Measurements from ENCODE around the gene CPNE5. TPM values are rescaled to one million over a fixed set of nuclear protein-coding genes. Genes with fewer than 3 reads are reported as not detected.
A peak's percentile ranks its signal among the peaks of the same experiment; 100 is the strongest.

The CPNE5 gene
- total RNA-seq, 4 donors from 2014 or later = 3.0 to 8.3 (median 3.3) TPM; not detected in 1

DNA sequence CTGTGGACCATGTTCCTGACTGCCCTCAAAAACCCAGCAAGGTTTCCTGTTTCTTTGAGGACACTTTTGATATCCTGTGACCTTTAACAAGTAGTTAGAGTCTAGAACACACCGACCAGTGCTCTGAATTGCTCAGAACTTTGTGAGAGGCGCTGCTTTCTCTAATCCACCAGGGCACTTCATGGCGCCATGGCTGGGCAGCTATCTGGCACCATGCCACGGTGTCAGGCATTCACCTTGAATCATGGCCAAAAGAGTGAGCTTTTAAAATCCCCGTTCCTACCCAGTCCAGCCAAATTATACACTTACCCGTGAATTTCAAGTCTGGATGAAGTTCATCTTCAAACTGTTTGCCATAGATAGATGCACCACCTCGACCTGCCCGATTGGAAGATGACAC, 17.0 kb upstream of the CPNE5 start:
- H3K4me1 ChIP-seq = peaks cover 0 to 8% (median 0%) of the 10 kb centered on the region in 4 donors
- H3K36me3 ChIP-seq = no peaks in the 10 kb centered on the region
- in situ Hi-C loops (cut with MboI; ENCODE audit: low pct_ligation_motif_present in 1 of 4, low pct_unique_long_range_greater_than_20kb in 1 of 4, low sequenced_read_pairs in 3 of 4) = no loop called here
- intact Hi-C loops (cut with DNase I; ENCODE audit: low total_unique reads) = no loop called here
- H3K27ac ChIP-seq = no peak overlapping the region
- H3K9me3 ChIP-seq = no peaks in the 10 kb centered on the region
- no peak for DNase-seq
- H3K27me3 ChIP-seq = no peaks in the 10 kb centered on the region
- WGBS, 2 donors (ENCODE audit: low coverage in 1 of 2) = 82% methylated on average over 8 of the region's 8 CpGs; no CpG with 5 or more reads in 1 of the 2 donors
- TF ChIP-seq POLR2AphosphoS5 (IDR thresholded peaks at IDR 0.05) (no peak), EP300 (IDR thresholded peaks at IDR 0.05; ENCODE audit: low read depth) (no peak), POLR2A (IDR thresholded peaks at IDR 0.05) (no peak)
- TF ChIP-seq, protein P1, sequence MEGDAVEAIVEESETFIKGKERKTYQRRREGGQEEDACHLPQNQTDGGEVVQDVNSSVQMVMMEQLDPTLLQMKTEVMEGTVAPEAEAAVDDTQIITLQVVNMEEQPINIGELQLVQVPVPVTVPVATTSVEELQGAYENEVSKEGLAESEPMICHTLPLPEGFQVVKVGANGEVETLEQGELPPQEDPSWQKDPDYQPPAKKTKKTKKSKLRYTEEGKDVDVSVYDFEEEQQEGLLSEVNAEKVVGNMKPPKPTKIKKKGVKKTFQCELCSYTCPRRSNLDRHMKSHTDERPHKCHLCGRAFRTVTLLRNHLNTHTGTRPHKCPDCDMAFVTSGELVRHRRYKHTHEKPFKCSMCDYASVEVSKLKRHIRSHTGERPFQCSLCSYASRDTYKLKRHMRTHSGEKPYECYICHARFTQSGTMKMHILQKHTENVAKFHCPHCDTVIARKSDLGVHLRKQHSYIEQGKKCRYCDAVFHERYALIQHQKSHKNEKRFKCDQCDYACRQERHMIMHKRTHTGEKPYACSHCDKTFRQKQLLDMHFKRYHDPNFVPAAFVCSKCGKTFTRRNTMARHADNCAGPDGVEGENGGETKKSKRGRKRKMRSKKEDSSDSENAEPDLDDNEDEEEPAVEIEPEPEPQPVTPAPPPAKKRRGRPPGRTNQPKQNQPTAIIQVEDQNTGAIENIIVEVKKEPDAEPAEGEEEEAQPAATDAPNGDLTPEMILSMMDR (IDR thresholded peaks at IDR 0.05) = no peak
- no peak overlapping the region for H3K4me3 ChIP-seq

- H3K4me1 ChIP-seq = peaks cover 0 to 8% (median 0%) of the 10 kb centered on the region in 4 donors
- no peak for DNase-seq
- H3K27me3 ChIP-seq = no peaks in the 10 kb centered on the region
- intact Hi-C loops (cut with DNase I; ENCODE audit: low total_unique reads) (no loop called here), in situ Hi-C loops (cut with MboI; ENCODE audit: low pct_ligation_motif_present in 1 of 4, low pct_unique_long_range_greater_than_20kb in 1 of 4, low sequenced_read_pairs in 3 of 4) (no loop called here)
- no peak overlapping the region for H3K4me3 ChIP-seq
- H3K9me3 ChIP-seq = no peaks in the 10 kb centered on the region
- H3K27ac ChIP-seq = no peak overlapping the region
- no peaks in the 10 kb centered on the region for H3K36me3 ChIP-seq
- WGBS, 2 donors (ENCODE audit: low coverage in 1 of 2) = 91 to 100% methylated on average over 1 to 10 of the region's 10 CpGs
- no peak for TF ChIP-seq POLR2AphosphoS5 (IDR thresholded peaks at IDR 0.05)
- TF ChIP-seq EP300 (IDR thresholded peaks at IDR 0.05; ENCODE audit: low read depth) = no peak
- no peak for TF ChIP-seq POLR2A (IDR thresholded peaks at IDR 0.05)
- TF ChIP-seq, protein P1 (IDR thresholded peaks at IDR 0.05) = no peak
Observed at GRCh38 chr6:36855750-36856149, 16.5 kb upstream of the CPNE5 start.

DNA sequence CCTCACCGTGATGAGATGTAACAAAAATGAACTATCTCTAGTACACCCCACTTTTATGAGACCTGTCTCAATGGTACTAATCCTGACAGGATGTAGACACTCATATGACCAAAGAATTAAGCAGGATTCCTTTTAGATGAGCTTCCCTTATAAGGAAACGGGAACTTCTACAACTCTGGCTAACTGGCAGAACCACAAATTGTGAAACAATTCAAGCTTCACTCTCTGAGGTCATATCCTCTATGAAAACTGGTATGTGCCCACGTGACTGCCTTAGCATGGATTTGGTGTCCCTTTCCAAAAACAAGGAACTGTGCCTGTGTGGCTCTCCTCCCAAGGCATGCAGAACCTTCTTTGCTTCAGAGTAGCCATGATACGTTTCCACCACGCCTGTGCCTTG, 14.1 kb upstream of the CPNE5 start:
- Histone ChIP-seq H3K9me3 (no peaks in the 10 kb centered on the region), H3K4me1 (peaks cover 0 to 17% (median 10%) of the 10 kb centered on the region in 4 donors), H3K4me3 (no peak overlapping the region), H3K27me3 (no peaks in the 10 kb centered on the region), H3K27ac (peak overlapping the region in 3 of 4 donors; percentile 18 to 63 (median 49)), H3K36me3 (no peaks in the 10 kb centered on the region)
- in situ Hi-C loops (cut with MboI; ENCODE audit: low pct_ligation_motif_present in 1 of 4, low pct_unique_long_range_greater_than_20kb in 1 of 4, low sequenced_read_pairs in 3 of 4) = loop anchor here in 2 of 4 donors (5.0 kb wide), 1 partner anchor 86 kb away; no protein-coding TSS in a partner anchor
- WGBS, 2 donors (ENCODE audit: low coverage in 1 of 2) = 74 to 82% methylated on average over 2 to 5 of the region's 5 CpGs
- intact Hi-C loops (cut with DNase I; ENCODE audit: low total_unique reads) = no loop called here
- TF ChIP-seq POLR2AphosphoS5 (IDR thresholded peaks at IDR 0.05) = peak in 1 of 3 donors; percentile 29
- TF ChIP-seq, protein P1 (IDR thresholded peaks at IDR 0.05) = no peak
- no peak for DNase-seq

GRCh38 chr6:36852481-36853147, 13.4 kb upstream of the CPNE5 start:
- Histone ChIP-seq H3K4me1 (peaks cover 0 to 22% (median 14%) of the 10 kb centered on the region in 4 donors), H3K4me3 (no peak overlapping the region), H3K9me3 (no peaks in the 10 kb centered on the region), H3K27ac (peak overlapping the region in 3 of 4 donors; percentile 18 to 63 (median 44)), H3K27me3 (no peaks in the 10 kb centered on the region), H3K36me3 (no peaks in the 10 kb centered on the region)
- in situ Hi-C loops (cut with MboI; ENCODE audit: low pct_ligation_motif_present in 1 of 4, low pct_unique_long_range_greater_than_20kb in 1 of 4, low sequenced_read_pairs in 3 of 4) = loop anchor here in 2 of 4 donors (5.0 kb wide), 1 partner anchor 85 kb away; no protein-coding TSS in a partner anchor
- no peak for DNase-seq
- intact Hi-C loops (cut with DNase I; ENCODE audit: low total_unique reads) = no loop called here
- WGBS, 2 donors (ENCODE audit: low coverage in 1 of 2) = 63 to 80% methylated on average over 1 to 4 of the region's 4 CpGs
- TF ChIP-seq, protein P1 (IDR thresholded peaks at IDR 0.05) = no peak
- TF ChIP-seq POLR2A (IDR thresholded peaks at IDR 0.05) (no peak), EP300 (IDR thresholded peaks at IDR 0.05; ENCODE audit: low read depth) (no peak), POLR2AphosphoS5 (IDR thresholded peaks at IDR 0.05) (no peak)

Data from transverse colon (tissue), 4 donors.